HG02852 (cell line): ENCODE results near the gene COL23A1.

ENCODE experiments used
- ATAC-seq: cut with Tn5 transposase; IDR thresholded peaks from one replicate; pipeline ENCODE4 v1.9.1; 2021; ENCODE audit warnings: mild to moderate bottlenecking, moderate library complexity; ENCODE audit not compliant: unreplicated experiment

COL23A1 gene

GRCh38 chr5:178218237-178218776 lies 371.9 kb downstream of the COL23A1 start:
- ATAC-seq, result no peak

GRCh38 chr5:178216779-178217178 lies 373.4 kb downstream of the COL23A1 start:
- no peak for ATAC-seq

- no peak for ATAC-seq
Observed at GRCh38 chr5:178216088-178216534, 374.1 kb downstream of the COL23A1 start.

GRCh38 chr5:178215280-178216002 lies 374.8 kb downstream of the COL23A1 start:
- ATAC-seq, result no peak

- ATAC-seq, result no peak
Observed at GRCh38 chr5:178214160-178214803, 375.9 kb downstream of the COL23A1 start.

- ATAC-seq, result no peak
Observed at GRCh38 chr5:178213748-178214151, 376.4 kb downstream of the COL23A1 start.

GRCh38 chr5:178213003-178213461 lies 377.2 kb downstream of the COL23A1 start:
- ATAC-seq, result no peak

- no peak for ATAC-seq
Observed at GRCh38 chr5:178212241-178213002, 377.8 kb downstream of the COL23A1 start.

- ATAC-seq, result no peak
Observed at GRCh38 chr5:178211095-178212048, 378.8 kb downstream of the COL23A1 start.

- ATAC-seq, result no peak
Observed at GRCh38 chr5:178210686-178211085, 379.5 kb downstream of the COL23A1 start.

- ATAC-seq, result no peak
Observed at GRCh38 chr5:178210073-178210535, 380.1 kb downstream of the COL23A1 start.

GRCh38 chr5:178209334-178210072 lies 380.7 kb downstream of the COL23A1 start:
- ATAC-seq, result no peak

- ATAC-seq, result no peak
Observed at GRCh38 chr5:178208540-178209227, 381.5 kb downstream of the COL23A1 start.

GRCh38 chr5:178207917-178208280 lies 382.3 kb downstream of the COL23A1 start:
- no peak for ATAC-seq

GRCh38 chr5:178207183-178207916 lies 382.8 kb downstream of the COL23A1 start:
- ATAC-seq, result no peak

GRCh38 chr5:178206166-178207101 lies 383.8 kb downstream of the COL23A1 start:
- no peak for ATAC-seq

GRCh38 chr5:178205749-178206047 lies 384.5 kb downstream of the COL23A1 start:
- no peak for ATAC-seq
